HepG2 (cell line): ENCODE measurements around the gene CCDC28A. TPM values are rescaled to one million over a fixed set of nuclear protein-coding genes. Genes with fewer than 3 reads are reported as not detected.

Experiments used
- ARNT2 ChIP-seq: sonication (generic); formaldehyde crosslinking; IDR thresholded peaks from 2 replicates; pipeline ENCODE4 v1.8.0; 2022; ENCODE audit warnings: mild to moderate bottlenecking, low read depth, missing genetic modification reagents, moderate library complexity
- ARNTL ChIP-seq: sonication (generic); formaldehyde crosslinking; IDR thresholded peaks from 2 replicates; pipeline ENCODE4 v1.4.0; 2020; ENCODE audit warnings: mild to moderate bottlenecking, missing genetic modification reagents
- ATF4 ChIP-seq, 2 experiments: fragments of 450-650 bp in 1 of 2; sonication (generic) in 1 of 2; formaldehyde crosslinking; IDR thresholded peaks; 2 replicates each; pipeline versions ENCODE4 v1.5.0 to v1.8.0; 2020 to 2022; ENCODE audit warnings: mild to moderate bottlenecking in 1 of 2, missing genetic modification reagents in 1 of 2
- CEBPB ChIP-seq: IDR thresholded peaks from 2 replicates; pipeline ENCODE4 v1.6.1; 2011; ENCODE audit warnings: low read depth, low read length, improper control_type of control experiment, borderline replicate concordance
- CEBPG ChIP-seq: IDR thresholded peaks from 2 replicates; pipeline ENCODE4 v1.6.1; 2016
- CREM ChIP-seq, 2 experiments: sonication (generic) in 1 of 2; formaldehyde crosslinking in 1 of 2; IDR thresholded peaks; 2 replicates each; pipeline versions ENCODE4 v1.4.0 to v1.6.1; 2016 to 2020; ENCODE audit warnings: antibody characterized with exemption in 1 of 2, mild to moderate bottlenecking in 1 of 2, missing genetic modification reagents in 1 of 2
- HMG20A ChIP-seq: IDR thresholded peaks from 2 replicates; pipeline ENCODE4 v1.6.1; 2016; ENCODE audit warnings: borderline replicate concordance
- HNF4G ChIP-seq, 2 experiments: sonication (generic) in 1 of 2; formaldehyde crosslinking in 1 of 2; IDR thresholded peaks; 2 replicates each; pipeline versions ENCODE4 v1.4.0 to v1.6.1; 2011 to 2020; ENCODE audit warnings: borderline replicate concordance in 2 of 2, low read depth in 2 of 2, mild to moderate bottlenecking in 2 of 2, low read length in 1 of 2, missing genetic modification reagents in 1 of 2, moderate library complexity in 1 of 2
- HOXA5 ChIP-seq: sonication (generic); formaldehyde crosslinking; IDR thresholded peaks from 2 replicates; pipeline ENCODE4 v1.4.0; 2020; ENCODE audit warnings: missing genetic modification reagents
- IRF2 ChIP-seq: IDR thresholded peaks from 2 replicates; pipeline ENCODE4 v1.6.1; 2018; ENCODE audit warnings: missing genetic modification reagents, missing compliant biosample characterization
- LCORL ChIP-seq, 2 experiments: fragments of 450-650 bp in 1 of 2; sonication (generic) in 1 of 2; formaldehyde crosslinking in 1 of 2; IDR thresholded peaks; 2 replicates each; pipeline versions ENCODE4 v1.5.0 to v1.6.1; 2017 to 2020; ENCODE audit warnings: antibody characterized with exemption in 1 of 2, missing genetic modification reagents in 1 of 2
- POLR2G ChIP-seq: fragments of 200-400 bp; formaldehyde crosslinking; IDR thresholded peaks from 2 replicates; pipeline ENCODE4 v1.6.1; 2018; ENCODE audit warnings: mild to moderate bottlenecking, low read depth, low read length, moderate library complexity
- PRPF4 ChIP-seq: fragments of 200-400 bp; formaldehyde crosslinking; IDR thresholded peaks from 2 replicates; pipeline ENCODE4 v1.6.1; 2016; ENCODE audit warnings: low read length, low read depth; ENCODE audit not compliant: poor library complexity, severe bottlenecking
- RBAK ChIP-seq: sonication (generic); formaldehyde crosslinking; IDR thresholded peaks from 2 replicates; pipeline ENCODE4 v1.5.1; 2020; ENCODE audit warnings: mild to moderate bottlenecking, missing genetic modification reagents
- SALL1 ChIP-seq: sonication (generic); formaldehyde crosslinking; IDR thresholded peaks from 2 replicates; pipeline ENCODE4 v1.8.0; 2022; ENCODE audit warnings: mild to moderate bottlenecking, missing genetic modification reagents
- YEATS4 ChIP-seq: sonication (generic); formaldehyde crosslinking; IDR thresholded peaks from 2 replicates; pipeline ENCODE4 v1.4.0; 2020; ENCODE audit warnings: missing genetic modification reagents, borderline replicate concordance
- ZFP90 ChIP-seq: sonication (generic); formaldehyde crosslinking; IDR thresholded peaks from 2 replicates; pipeline ENCODE4 v1.8.0; 2022; ENCODE audit warnings: missing genetic modification reagents, mild to moderate bottlenecking, inconsistent platforms, borderline replicate concordance
- ZNF143 ChIP-seq: sonication (generic); formaldehyde crosslinking; IDR thresholded peaks from 2 replicates; pipeline ENCODE4 v1.4.0; 2020; ENCODE audit warnings: missing genetic modification reagents
- ZNF768 ChIP-seq: sonication (generic); formaldehyde crosslinking; IDR thresholded peaks from 2 replicates; pipeline ENCODE4 v1.4.0; 2020; ENCODE audit warnings: missing genetic modification reagents
- polyA plus RNA-seq, 8 experiments: library from polyadenylated mRNA; depleted of rRNA in 3 of 8; stranded (reverse) in 7 of 8; unstranded in 1 of 8; fragments of >200 nt; fragmentation: Illumina TruSeq in 4 of 8; extraction: Trizol in 4 of 8; gene quantifications; 2 replicates each; pipeline versions ENCODE4 v1.2.1 to v1.2.3, GENCODE V29; 2011 to 2016; ENCODE audit warnings: low read depth in 4 of 8, missing spikeins in 1 of 8, mixed read lengths in 1 of 8; ENCODE audit not compliant: insufficient read depth in 1 of 8
- total RNA-seq, 5 experiments: library from RNA; depleted of rRNA; stranded (reverse); fragments of >200 nt; fragmentation: Illumina TruSeq; extraction: Trizol; gene quantifications; 2 replicates each; pipeline ENCODE4 v1.2.3, GENCODE V29; 2016; ENCODE audit warnings: low read depth in 1 of 5
- TF ChIP-seq, protein P1 (sequence below): IDR thresholded peaks from 2 replicates; pipeline ENCODE4 v1.6.1; 2012; ENCODE audit warnings: low read depth, low read length, improper control_type of control experiment
- TF ChIP-seq, protein P2 (sequence below): sonication (generic); formaldehyde crosslinking; IDR thresholded peaks from 2 replicates; pipeline ENCODE4 v1.5.0; 2020; ENCODE audit warnings: mild to moderate bottlenecking, missing genetic modification reagents
- TF ChIP-seq, protein P3 (sequence below): sonication (generic); formaldehyde crosslinking; IDR thresholded peaks from 2 replicates; pipeline ENCODE4 v1.4.0; 2020; ENCODE audit warnings: missing genetic modification reagents, borderline replicate concordance

CCDC28A gene
- total and polyA plus RNA-seq, 2 of the 13 experiments (the other 11 are each of a cell fraction or from before 2014, with no cell fraction given), result 15.8 TPM

DNA sequence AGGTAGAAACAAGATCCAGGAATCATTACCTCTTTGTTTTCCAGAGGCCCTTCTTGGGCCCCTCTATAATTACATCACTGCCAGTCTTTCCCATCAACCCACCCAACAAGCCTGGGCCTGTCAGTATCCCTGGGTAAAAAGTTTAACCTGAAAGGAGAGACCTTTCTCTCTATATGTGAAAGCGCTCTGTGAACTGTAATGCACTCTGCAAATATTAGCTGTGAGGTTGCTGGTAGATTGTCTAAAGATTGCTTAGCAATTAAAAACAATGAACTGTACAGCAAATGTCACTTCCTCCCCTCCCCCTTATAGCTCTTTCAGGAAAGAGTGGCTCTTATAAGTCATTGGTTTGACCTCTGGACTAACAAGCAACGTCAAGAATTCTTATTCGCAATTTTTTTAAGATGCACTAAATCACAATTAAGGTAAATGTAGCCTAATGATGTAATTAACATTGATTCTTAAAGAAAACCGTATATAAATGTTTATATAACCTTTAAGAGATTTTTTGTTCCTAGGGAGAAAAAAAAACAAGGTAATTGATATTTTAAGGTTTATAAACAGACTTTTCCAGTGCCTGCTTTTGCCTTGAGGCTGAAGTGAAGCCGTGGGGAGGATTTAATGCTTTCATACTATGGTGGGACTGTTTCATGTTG, 40.7 kb downstream of the CCDC28A start (continued):
- TF ChIP-seq, protein P1, sequence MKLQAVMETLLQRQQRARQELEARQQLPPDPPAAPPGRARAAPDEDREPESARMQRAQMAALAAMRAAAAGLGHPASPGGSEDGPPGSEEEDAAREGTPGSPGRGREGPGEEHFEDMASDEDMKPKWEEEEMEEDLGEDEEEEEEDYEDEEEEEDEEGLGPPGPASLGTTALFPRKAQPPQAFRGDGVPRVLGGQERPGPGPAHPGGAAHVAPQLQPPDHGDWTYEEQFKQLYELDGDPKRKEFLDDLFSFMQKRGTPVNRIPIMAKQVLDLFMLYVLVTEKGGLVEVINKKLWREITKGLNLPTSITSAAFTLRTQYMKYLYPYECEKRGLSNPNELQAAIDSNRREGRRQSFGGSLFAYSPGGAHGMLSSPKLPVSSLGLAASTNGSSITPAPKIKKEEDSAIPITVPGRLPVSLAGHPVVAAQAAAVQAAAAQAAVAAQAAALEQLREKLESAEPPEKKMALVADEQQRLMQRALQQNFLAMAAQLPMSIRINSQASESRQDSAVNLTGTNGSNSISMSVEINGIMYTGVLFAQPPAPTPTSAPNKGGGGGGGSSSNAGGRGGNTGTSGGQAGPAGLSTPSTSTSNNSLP, result peak; percentile 66; the same call in 1 of the 2 replicates
- TF ChIP-seq ZFP90 (CRISPR knock-in tag) (0 out of 2 replicates have a peak, but pooled peaks have one; percentile 55), HNF4G (IDR thresholded peaks at IDR 0.05; ENCODE audit: borderline replicate concordance, low read depth, low read length) (peak; percentile 61), HNF4G (CRISPR knock-in tag; IDR thresholded peaks at IDR 0.05; ENCODE audit: borderline replicate concordance, low read depth) (no peak), ZNF768 (CRISPR knock-in tag) (no peak), ZNF143 (CRISPR knock-in tag) (peak; percentile 55), CREM (IDR thresholded peaks at IDR 0.05) (peak; percentile 76), CREM (CRISPR knock-in tag; IDR thresholded peaks at IDR 0.05) (no peak), LCORL (IDR thresholded peaks at IDR 0.05) (peak; percentile 29; the same call in 1 of the 2 replicates), LCORL (CRISPR knock-in tag; IDR thresholded peaks at IDR 0.05) (0 out of 2 replicates have a peak, but pooled peaks have one; percentile 53), HMG20A (peak; percentile 55; the same call in 1 of the 2 replicates), SALL1 (CRISPR knock-in tag) (peak; percentile 40; the same call in 1 of the 2 replicates), YEATS4 (peak; percentile 64), IRF2 (CRISPR knock-in tag) (0 out of 2 replicates have a peak, but pooled peaks have one; percentile 17), HOXA5 (CRISPR knock-in tag) (peak; percentile 60; the same call in 1 of the 2 replicates), CEBPB (no peak), ATF4 (CRISPR knock-in tag; IDR thresholded peaks at IDR 0.05) (peak in 1 of 2 experiments; percentile 62; a peak in 1 of 4 replicates), POLR2G (no peak), ARNT2 (no peak), RBAK (CRISPR knock-in tag) (no peak), PRPF4 (no peak), CEBPG (CRISPR knock-in tag) (peak; percentile 69), ARNTL (CRISPR knock-in tag) (peak; percentile 12; the same call in 1 of the 2 replicates)
- TF ChIP-seq, protein P2, sequence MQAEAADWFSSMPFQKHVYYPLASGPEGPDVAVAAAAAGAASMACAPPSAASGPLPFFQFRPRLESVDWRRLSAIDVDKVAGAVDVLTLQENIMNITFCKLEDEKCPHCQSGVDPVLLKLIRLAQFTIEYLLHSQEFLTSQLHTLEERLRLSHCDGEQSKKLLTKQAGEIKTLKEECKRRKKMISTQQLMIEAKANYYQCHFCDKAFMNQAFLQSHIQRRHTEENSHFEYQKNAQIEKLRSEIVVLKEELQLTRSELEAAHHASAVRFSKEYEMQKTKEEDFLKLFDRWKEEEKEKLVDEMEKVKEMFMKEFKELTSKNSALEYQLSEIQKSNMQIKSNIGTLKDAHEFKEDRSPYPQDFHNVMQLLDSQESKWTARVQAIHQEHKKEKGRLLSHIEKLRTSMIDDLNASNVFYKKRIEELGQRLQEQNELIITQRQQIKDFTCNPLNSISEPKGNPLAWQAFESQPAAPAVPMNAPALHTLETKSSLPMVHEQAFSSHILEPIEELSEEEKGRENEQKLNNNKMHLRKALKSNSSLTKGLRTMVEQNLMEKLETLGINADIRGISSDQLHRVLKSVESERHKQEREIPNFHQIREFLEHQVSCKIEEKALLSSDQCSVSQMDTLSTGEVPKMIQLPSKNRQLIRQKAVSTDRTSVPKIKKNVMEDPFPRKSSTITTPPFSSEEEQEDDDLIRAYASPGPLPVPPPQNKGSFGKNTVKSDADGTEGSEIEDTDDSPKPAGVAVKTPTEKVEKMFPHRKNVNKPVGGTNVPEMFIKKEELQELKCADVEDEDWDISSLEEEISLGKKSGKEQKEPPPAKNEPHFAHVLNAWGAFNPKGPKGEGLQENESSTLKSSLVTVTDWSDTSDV (CRISPR knock-in tag), result no peak
- TF ChIP-seq, protein P3, sequence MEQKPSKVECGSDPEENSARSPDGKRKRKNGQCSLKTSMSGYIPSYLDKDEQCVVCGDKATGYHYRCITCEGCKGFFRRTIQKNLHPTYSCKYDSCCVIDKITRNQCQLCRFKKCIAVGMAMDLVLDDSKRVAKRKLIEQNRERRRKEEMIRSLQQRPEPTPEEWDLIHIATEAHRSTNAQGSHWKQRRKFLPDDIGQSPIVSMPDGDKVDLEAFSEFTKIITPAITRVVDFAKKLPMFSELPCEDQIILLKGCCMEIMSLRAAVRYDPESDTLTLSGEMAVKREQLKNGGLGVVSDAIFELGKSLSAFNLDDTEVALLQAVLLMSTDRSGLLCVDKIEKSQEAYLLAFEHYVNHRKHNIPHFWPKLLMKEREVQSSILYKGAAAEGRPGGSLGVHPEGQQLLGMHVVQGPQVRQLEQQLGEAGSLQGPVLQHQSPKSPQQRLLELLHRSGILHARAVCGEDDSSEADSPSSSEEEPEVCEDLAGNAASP (CRISPR knock-in tag), result peak; percentile 41; the same call in 1 of the 2 replicates
